HEK293 (cell line): ENCODE data around the gene DYNC2I2.

Experiments used
- CTCF ChIP-seq: fragments of 450-650 bp; formaldehyde crosslinking; IDR thresholded peaks from 2 replicates; pipeline ENCODE4 v1.5.1; 2016; ENCODE audit warnings: missing biosample characterization, missing genetic modification characterization
- HOXC10 ChIP-seq: sonication (generic); formaldehyde crosslinking; IDR thresholded peaks from 2 replicates; pipeline ENCODE4 v1.8.1; 2023; ENCODE audit warnings: mild to moderate bottlenecking, missing genetic modification reagents
- REST ChIP-seq: fragments of 450-650 bp; formaldehyde crosslinking; IDR thresholded peaks from 2 replicates; pipeline ENCODE4 v1.5.1; 2016; ENCODE audit warnings: missing biosample characterization, missing genetic modification characterization
- TRIM28 ChIP-seq: IDR thresholded peaks from 2 replicates; pipeline ENCODE4 v1.6.1; 2011; ENCODE audit warnings: low read length, control low read depth, borderline replicate concordance
- ZBTB7A ChIP-seq: fragments of 450-650 bp; formaldehyde crosslinking; IDR thresholded peaks from 2 replicates; pipeline ENCODE4 v1.5.1; 2016; ENCODE audit warnings: low read depth, missing biosample characterization, missing genetic modification characterization
- ZBTB8A ChIP-seq: fragments of 450-650 bp; formaldehyde crosslinking; IDR thresholded peaks from 2 replicates; pipeline ENCODE4 v1.5.1; 2016; ENCODE audit warnings: missing biosample characterization, missing genetic modification characterization
- ZFHX2 ChIP-seq: fragments of 450-650 bp; formaldehyde crosslinking; conservative IDR thresholded peaks from 2 replicates; pipeline ENCODE4 v1.5.1; 2016; ENCODE audit warnings: missing biosample characterization, missing genetic modification characterization
- ZNF114 ChIP-seq: fragments of 450-650 bp; formaldehyde crosslinking; IDR thresholded peaks from 2 replicates; pipeline ENCODE4 v1.5.0; 2017; ENCODE audit warnings: missing biosample characterization, missing genetic modification characterization
- ZNF23 ChIP-seq: fragments of 450-650 bp; formaldehyde crosslinking; IDR thresholded peaks from 2 replicates; pipeline ENCODE4 v1.5.1; 2016; ENCODE audit warnings: missing biosample characterization, missing genetic modification characterization, borderline replicate concordance
- ZNF274 ChIP-seq, 2 experiments: fragments of 200-500 bp in 1 of 2; fragments of 450-650 bp in 1 of 2; sonication (Bioruptor generic) in 1 of 2; formaldehyde crosslinking in 1 of 2; IDR thresholded peaks; 2 replicates each; pipeline versions ENCODE4 v1.5.1 to v1.6.1; 2014 to 2016; ENCODE audit warnings: borderline replicate concordance in 1 of 2, inconsistent platforms in 1 of 2, low read length in 1 of 2, missing biosample characterization in 1 of 2, missing genetic modification characterization in 1 of 2
- ZNF324 ChIP-seq: fragments of 450-650 bp; formaldehyde crosslinking; IDR thresholded peaks from 2 replicates; pipeline ENCODE4 v1.5.1; 2016; ENCODE audit warnings: missing biosample characterization, missing genetic modification characterization
- ZNF398 ChIP-seq: fragments of 450-650 bp; formaldehyde crosslinking; IDR thresholded peaks from 2 replicates; pipeline ENCODE4 v1.5.1; 2017; ENCODE audit warnings: missing biosample characterization, missing genetic modification characterization
- ZNF513 ChIP-seq: fragments of 450-650 bp; IDR thresholded peaks from 2 replicates; pipeline ENCODE4 v1.5.1; 2018; ENCODE audit warnings: missing biosample characterization, missing genetic modification characterization
- ZNF558 ChIP-seq: fragments of 450-650 bp; formaldehyde crosslinking; IDR thresholded peaks from 2 replicates; pipeline ENCODE4 v1.5.1; 2016; ENCODE audit warnings: missing biosample characterization, missing genetic modification characterization

- TF ChIP-seq ZNF558 (tag by site-specific recombination): no peak
- 0 out of 2 replicates have a peak, but pooled peaks have one; percentile 4 for TF ChIP-seq ZFHX2 (tag by site-specific recombination)
- no peak for TF ChIP-seq REST (tag by site-specific recombination)
- no peak for TF ChIP-seq ZNF324
- no peak for TF ChIP-seq ZNF114 (tag by site-specific recombination)
- TF ChIP-seq TRIM28: no peak
- TF ChIP-seq HOXC10 (CRISPR knock-in tag): no peak
- TF ChIP-seq CTCF (tag by site-specific recombination): no peak; the same call in 1 of the 2 replicates
- no peak for TF ChIP-seq ZNF513 (tag by site-specific recombination)
- TF ChIP-seq ZNF398 (tag by site-specific recombination): no peak
- TF ChIP-seq ZNF23: no peak
- TF ChIP-seq ZNF274 (IDR thresholded peaks at IDR 0.05; ENCODE audit: low read length): no peak
- no peak for TF ChIP-seq ZNF274 (tag by site-specific recombination; IDR thresholded peaks at IDR 0.05; ENCODE audit: borderline replicate concordance)
- TF ChIP-seq ZBTB8A: no peak
- TF ChIP-seq ZBTB7A (tag by site-specific recombination): no peak
These were observed 47.1 kb upstream of the DYNC2I2 start for GRCh38 chr9:128703616-128704355.
